A549 (cell line): ENCODE measurements around the gene FUT8. TPM values are rescaled to one million over a fixed set of nuclear protein-coding genes. Genes with fewer than 3 reads are reported as not detected.

Experiments used
- ATAC-seq, 2 experiments: fragments of 200-7000 bp in 1 of 2; fragments of >200 bp in 1 of 2; cut with Nextera tagmentation in 1 of 2; cut with Tn5 transposase in 1 of 2; 3 replicates each; pipeline versions ENCODE4 v1.8.0 to v1.9.1; 2018 to 2020; ENCODE audit warnings: mild to moderate bottlenecking in 1 of 2, moderate library complexity in 1 of 2
- CTCF ChIA-PET: fragments of 300-600 bp; sonication (Branson Sonifier 250); formaldehyde crosslinking; extraction: SDS; loops from one replicate; lab custom pipeline; 2021; ENCODE audit warnings: antibody characterized with exemption, inconsistent platforms; lab: Yijun Ruan, JAX
- POLR2A ChIA-PET: fragments of 350-600 bp; formaldehyde crosslinking; extraction: SDS; loops from one replicate; lab custom pipeline; 2021; ENCODE audit warnings: antibody characterized with exemption, inconsistent platforms; lab: Yijun Ruan, JAX
- DNase-seq, 2 experiments: peaks; one replicate each; pipeline versions ENCODE4 v3.0.0 to v3.0.0-alpha.2; 2011 to 2016; ENCODE audit warnings: low read depth in 1 of 2, low spot score in 1 of 2
- FAIRE-seq: peaks from 2 replicates; lab custom pipeline; 2011; peaks lifted over from hg19 to GRCh38; lab: Jason Lieb, UNC
- H3K27ac ChIP-seq, 2 experiments: fragments of >200 bp; sonication (Bioruptor Twin); formaldehyde crosslinking; 3 replicates each; pipeline ENCODE4 v1.5.1; 2016 to 2017
- H3K4me1 ChIP-seq: fragments of >200 bp; sonication (Bioruptor Twin); formaldehyde crosslinking; 3 replicates; pipeline ENCODE4 v1.6.1; 2016
- H3K4me2 ChIP-seq: fragments of >200 bp; sonication (Bioruptor Twin); formaldehyde crosslinking; 3 replicates; pipeline ENCODE4 v1.6.1; 2016
- H3K4me3 ChIP-seq: fragments of >200 bp; sonication (Bioruptor Twin); formaldehyde crosslinking; 3 replicates; pipeline ENCODE4 v1.5.1; 2016
- H3K9me3 ChIP-seq: fragments of >200 bp; sonication (Bioruptor Twin); formaldehyde crosslinking; 3 replicates; pipeline ENCODE4 v1.6.1; 2016
- BHLHE40 ChIP-seq: IDR thresholded peaks from 2 replicates; pipeline ENCODE4 v1.6.1; 2012; ENCODE audit warnings: low read depth, low read length, inconsistent platforms
- CHD2 ChIP-seq: fragments of 150-350 bp; IDR thresholded peaks from 2 replicates; pipeline ENCODE4 v1.6.1; 2014; ENCODE audit warnings: low read length; ENCODE audit not compliant: partially characterized antibody
- CHD4 ChIP-seq: fragments of 200-600 bp; sonication (generic); IDR thresholded peaks from 2 replicates; pipeline ENCODE4 v1.6.1; 2016; ENCODE audit warnings: antibody characterized with exemption, mild to moderate bottlenecking, borderline replicate concordance
- EHF ChIP-seq: fragments of 250-450 bp; sonication (Bioruptor Pico); IDR thresholded peaks from 2 replicates; pipeline ENCODE4 v1.5.0; 2020; ENCODE audit warnings: mild to moderate bottlenecking
- FOSB ChIP-seq: fragments of 250-450 bp; sonication (Bioruptor Pico); IDR thresholded peaks from 2 replicates; pipeline ENCODE4 v1.5.0; 2020; ENCODE audit warnings: mild to moderate bottlenecking, moderate library complexity
- FOSL2 ChIP-seq, 2 experiments: fragments of 450-650 bp in 1 of 2; fragments of >200 bp in 1 of 2; sonication (Bioruptor Twin) in 1 of 2; formaldehyde crosslinking; IDR thresholded peaks; 2 replicates each; pipeline versions ENCODE4 v1.5.0 to v1.6.1; 2016 to 2020; ENCODE audit warnings: mild to moderate bottlenecking in 1 of 2, moderate library complexity in 1 of 2
- GATA3 ChIP-seq: IDR thresholded peaks from 2 replicates; pipeline ENCODE4 v1.6.1; 2012; ENCODE audit warnings: borderline replicate concordance
- JUNB ChIP-seq: fragments of >200 bp; sonication (Bioruptor Twin); formaldehyde crosslinking; IDR thresholded peaks from 2 replicates; pipeline ENCODE4 v1.6.1; 2016
- KDM1A ChIP-seq: fragments of 200-600 bp; sonication (generic); IDR thresholded peaks from 2 replicates; pipeline ENCODE4 v1.6.1; 2016; ENCODE audit warnings: low read depth, mild to moderate bottlenecking
- KDM5A ChIP-seq: fragments of 200-600 bp; sonication (generic); IDR thresholded peaks from 2 replicates; pipeline ENCODE4 v1.6.1; 2016; ENCODE audit warnings: antibody characterized with exemption, mild to moderate bottlenecking
- MAFK ChIP-seq: fragments of 450-650 bp; IDR thresholded peaks from 2 replicates; pipeline ENCODE4 v1.6.1; 2014; ENCODE audit not compliant: partially characterized antibody
- MAZ ChIP-seq: fragments of 150-350 bp; IDR thresholded peaks from 2 replicates; pipeline ENCODE4 v1.6.1; 2014; ENCODE audit warnings: antibody characterized with exemption, low read depth, low read length, borderline replicate concordance
- NFE2L2 ChIP-seq: fragments of 150-350 bp; conservative IDR thresholded peaks from 2 replicates; pipeline ENCODE4 v1.6.1; 2014; ENCODE audit warnings: low read length
- NPAS2 ChIP-seq: fragments of 250-450 bp; sonication (Bioruptor Pico); IDR thresholded peaks from 2 replicates; pipeline ENCODE4 v1.8.0; 2022; ENCODE audit warnings: mild to moderate bottlenecking, moderate library complexity, borderline replicate concordance
- NR3C1 ChIP-seq: fragments of >200 bp; sonication (Bioruptor Twin); formaldehyde crosslinking; IDR thresholded peaks from 3 replicates; pipeline ENCODE4 v1.6.1; 2017
- RCOR1 ChIP-seq: fragments of 150-350 bp; IDR thresholded peaks from 2 replicates; pipeline ENCODE4 v1.6.1; 2014; ENCODE audit warnings: antibody characterized with exemption, low read length, low read depth
- RFX5 ChIP-seq: fragments of 450-650 bp; IDR thresholded peaks from 2 replicates; pipeline ENCODE4 v1.7.1; 2014; ENCODE audit warnings: antibody characterized with exemption, mild to moderate bottlenecking, moderate library complexity
- TP53 ChIP-seq: fragments of 250-450 bp; sonication (Bioruptor Pico); IDR thresholded peaks from 2 replicates; pipeline ENCODE4 v1.5.0; 2021; ENCODE audit warnings: mild to moderate bottlenecking, moderate library complexity
- ZC3H11A ChIP-seq: fragments of 450-650 bp; IDR thresholded peaks from 2 replicates; pipeline ENCODE4 v1.6.1; 2014; ENCODE audit warnings: antibody characterized with exemption, mild to moderate bottlenecking
- ZFP36 ChIP-seq: fragments of 450-650 bp; IDR thresholded peaks from 2 replicates; pipeline ENCODE4 v1.6.1; 2014; ENCODE audit warnings: borderline replicate concordance; ENCODE audit not compliant: partially characterized antibody
- WGBS: methylation state at CpG from one replicate; pipeline ENCODE4 v1.1.6; 2017; ENCODE audit errors: missing lambda C conversion rate; 5-methylcytosine and 5-hydroxymethylcytosine counted together
- polyA plus RNA-seq, 4 experiments: library from polyadenylated mRNA; depleted of rRNA in 3 of 4; stranded (reverse); fragments of >200 nt; fragmentation: RNase III in 1 of 4; extraction: RNeasy Plus Mini Kit Qiagen cat#74134 plus additional on column Dnase treatment in 1 of 4; gene quantifications; 2 replicates in 3 of 4; 3 replicates in 1 of 4; pipeline ENCODE4 v1.2.3, GENCODE V29; 2011 to 2017
- TF ChIP-seq, protein P1 (sequence below): fragments of >200 bp; sonication (Bioruptor Twin); formaldehyde crosslinking; IDR thresholded peaks from 2 replicates; pipeline ENCODE4 v1.6.1; 2016
- TF ChIP-seq, protein P2 (sequence below): IDR thresholded peaks from 2 replicates; pipeline ENCODE4 v1.6.1; 2012
- TF ChIP-seq, protein P3 (sequence below): fragments of 450-650 bp; IDR thresholded peaks from 2 replicates; pipeline ENCODE4 v1.6.1; 2014; ENCODE audit warnings: antibody characterized with exemption
- TF ChIP-seq, protein P4 (sequence below): fragments of >200 bp; sonication (Bioruptor Twin); formaldehyde crosslinking; IDR thresholded peaks from 3 replicates; pipeline ENCODE4 v1.5.1; 2016
- TF ChIP-seq, protein P5 (sequence below): IDR thresholded peaks from 2 replicates; pipeline ENCODE4 v1.6.1; 2012; ENCODE audit warnings: low read depth, borderline replicate concordance
- TF ChIP-seq, protein P6 (sequence below): fragments of 200-600 bp; sonication (generic); IDR thresholded peaks from 2 replicates; pipeline ENCODE4 v1.6.1; 2016; ENCODE audit warnings: antibody characterized with exemption, mild to moderate bottlenecking, moderate library complexity

Gene FUT8
- polyA plus RNA-seq, 2 of the 4 experiments (the other 2 are of a cell fraction): 20.3 to 22.9 TPM

DNA sequence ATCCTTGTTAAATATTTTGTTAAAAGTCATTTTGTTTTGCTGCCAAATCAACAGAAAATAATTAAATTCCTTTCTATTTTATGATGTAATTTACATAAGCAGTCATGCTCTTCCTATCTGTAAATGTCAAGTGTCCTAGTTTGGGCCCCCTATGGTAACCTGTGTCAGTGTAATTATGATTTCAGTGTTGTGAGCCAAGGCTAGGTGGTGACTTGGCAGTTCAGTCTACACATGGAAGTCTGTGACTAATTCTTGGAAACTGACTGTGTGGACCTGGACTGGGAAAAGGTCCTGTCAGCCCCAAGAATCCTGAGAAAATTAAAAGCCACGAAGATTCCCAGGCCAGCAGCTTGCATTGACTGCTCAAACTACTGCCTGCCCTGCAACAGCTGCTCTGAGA is 371.0 kb downstream of the FUT8 start:
- ATAC-seq (no peak), DNase-seq (no peak), FAIRE-seq (no peak)
- CTCF ChIA-PET: no interaction called here
- no peaks in the 10 kb centered on the region for H3K9me3 ChIP-seq
- no peak overlapping the region for H3K4me2 ChIP-seq
- WGBS: 0% methylated on average over 1 of the region's 1 CpG
- POLR2A ChIA-PET: no interaction called here
- TF ChIP-seq, protein P1, sequence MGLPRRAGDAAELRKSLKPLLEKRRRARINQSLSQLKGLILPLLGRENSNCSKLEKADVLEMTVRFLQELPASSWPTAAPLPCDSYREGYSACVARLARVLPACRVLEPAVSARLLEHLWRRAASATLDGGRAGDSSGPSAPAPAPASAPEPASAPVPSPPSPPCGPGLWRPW: no peak
- no peak for TF ChIP-seq NFE2L2
- TF ChIP-seq, protein P2, sequence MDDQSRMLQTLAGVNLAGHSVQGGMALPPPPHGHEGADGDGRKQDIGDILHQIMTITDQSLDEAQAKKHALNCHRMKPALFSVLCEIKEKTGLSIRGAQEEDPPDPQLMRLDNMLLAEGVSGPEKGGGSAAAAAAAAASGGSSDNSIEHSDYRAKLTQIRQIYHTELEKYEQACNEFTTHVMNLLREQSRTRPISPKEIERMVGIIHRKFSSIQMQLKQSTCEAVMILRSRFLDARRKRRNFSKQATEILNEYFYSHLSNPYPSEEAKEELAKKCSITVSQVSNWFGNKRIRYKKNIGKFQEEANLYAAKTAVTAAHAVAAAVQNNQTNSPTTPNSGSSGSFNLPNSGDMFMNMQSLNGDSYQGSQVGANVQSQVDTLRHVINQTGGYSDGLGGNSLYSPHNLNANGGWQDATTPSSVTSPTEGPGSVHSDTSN: no peak
- no peak for TF ChIP-seq BHLHE40
- no peak for TF ChIP-seq RCOR1
- TF ChIP-seq, protein P3, sequence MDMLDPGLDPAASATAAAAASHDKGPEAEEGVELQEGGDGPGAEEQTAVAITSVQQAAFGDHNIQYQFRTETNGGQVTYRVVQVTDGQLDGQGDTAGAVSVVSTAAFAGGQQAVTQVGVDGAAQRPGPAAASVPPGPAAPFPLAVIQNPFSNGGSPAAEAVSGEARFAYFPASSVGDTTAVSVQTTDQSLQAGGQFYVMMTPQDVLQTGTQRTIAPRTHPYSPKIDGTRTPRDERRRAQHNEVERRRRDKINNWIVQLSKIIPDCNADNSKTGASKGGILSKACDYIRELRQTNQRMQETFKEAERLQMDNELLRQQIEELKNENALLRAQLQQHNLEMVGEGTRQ: no peak
- TF ChIP-seq, protein P4, sequence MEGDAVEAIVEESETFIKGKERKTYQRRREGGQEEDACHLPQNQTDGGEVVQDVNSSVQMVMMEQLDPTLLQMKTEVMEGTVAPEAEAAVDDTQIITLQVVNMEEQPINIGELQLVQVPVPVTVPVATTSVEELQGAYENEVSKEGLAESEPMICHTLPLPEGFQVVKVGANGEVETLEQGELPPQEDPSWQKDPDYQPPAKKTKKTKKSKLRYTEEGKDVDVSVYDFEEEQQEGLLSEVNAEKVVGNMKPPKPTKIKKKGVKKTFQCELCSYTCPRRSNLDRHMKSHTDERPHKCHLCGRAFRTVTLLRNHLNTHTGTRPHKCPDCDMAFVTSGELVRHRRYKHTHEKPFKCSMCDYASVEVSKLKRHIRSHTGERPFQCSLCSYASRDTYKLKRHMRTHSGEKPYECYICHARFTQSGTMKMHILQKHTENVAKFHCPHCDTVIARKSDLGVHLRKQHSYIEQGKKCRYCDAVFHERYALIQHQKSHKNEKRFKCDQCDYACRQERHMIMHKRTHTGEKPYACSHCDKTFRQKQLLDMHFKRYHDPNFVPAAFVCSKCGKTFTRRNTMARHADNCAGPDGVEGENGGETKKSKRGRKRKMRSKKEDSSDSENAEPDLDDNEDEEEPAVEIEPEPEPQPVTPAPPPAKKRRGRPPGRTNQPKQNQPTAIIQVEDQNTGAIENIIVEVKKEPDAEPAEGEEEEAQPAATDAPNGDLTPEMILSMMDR: no peak
- TF ChIP-seq KDM5A: no peak
- TF ChIP-seq MAZ: no peak
- no peak for TF ChIP-seq EHF
- no peak for TF ChIP-seq TP53 (CRISPR knock-in tag)
- TF ChIP-seq NR3C1: no peak
- TF ChIP-seq KDM1A: no peak
- TF ChIP-seq ZFP36: no peak
- no peak overlapping the region for H3K27ac ChIP-seq
- H3K4me1 ChIP-seq: no peaks in the 10 kb centered on the region
- no peak overlapping the region for H3K4me3 ChIP-seq

DNA sequence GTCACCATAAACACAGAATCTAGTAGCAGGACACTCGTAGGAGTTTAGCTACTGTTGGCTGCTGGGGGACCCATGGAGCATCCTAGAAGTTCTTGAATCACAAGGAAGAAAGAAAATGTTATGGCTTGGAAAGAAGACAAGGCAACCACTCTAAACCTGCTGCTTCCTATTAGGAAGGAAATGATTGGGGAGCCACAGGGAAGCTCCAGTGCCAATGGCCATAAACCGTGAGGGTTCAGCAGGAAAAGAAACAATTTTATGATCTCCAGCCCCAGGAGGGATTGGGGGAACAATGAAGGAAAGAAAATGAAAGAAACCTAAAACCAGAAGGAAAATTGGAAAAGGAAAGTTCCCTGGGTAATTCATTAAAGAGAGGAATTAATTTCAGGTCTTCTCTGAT is 372.0 kb downstream of the FUT8 start:
- ATAC-seq (no peak), FAIRE-seq (no peak), DNase-seq (no peak)
- Histone ChIP-seq H3K4me1 (no peaks in the 10 kb centered on the region), H3K4me2 (no peak overlapping the region), H3K27ac (no peak overlapping the region), H3K9me3 (no peaks in the 10 kb centered on the region), H3K4me3 (no peak overlapping the region)
- 8% methylated on average over 2 of the region's 2 CpGs for WGBS
- no peak for TF ChIP-seq CHD4
- TF ChIP-seq, protein P5, sequence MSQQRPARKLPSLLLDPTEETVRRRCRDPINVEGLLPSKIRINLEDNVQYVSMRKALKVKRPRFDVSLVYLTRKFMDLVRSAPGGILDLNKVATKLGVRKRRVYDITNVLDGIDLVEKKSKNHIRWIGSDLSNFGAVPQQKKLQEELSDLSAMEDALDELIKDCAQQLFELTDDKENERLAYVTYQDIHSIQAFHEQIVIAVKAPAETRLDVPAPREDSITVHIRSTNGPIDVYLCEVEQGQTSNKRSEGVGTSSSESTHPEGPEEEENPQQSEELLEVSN: no peak
- TF ChIP-seq ZC3H11A: no peak
- no peak for TF ChIP-seq RFX5
- TF ChIP-seq, protein P1: no peak
- TF ChIP-seq FOSB (CRISPR knock-in tag): no peak
- TF ChIP-seq NPAS2 (CRISPR knock-in tag): no peak
- TF ChIP-seq BHLHE40: no peak
- no peak for TF ChIP-seq JUNB
- TF ChIP-seq, protein P6, sequence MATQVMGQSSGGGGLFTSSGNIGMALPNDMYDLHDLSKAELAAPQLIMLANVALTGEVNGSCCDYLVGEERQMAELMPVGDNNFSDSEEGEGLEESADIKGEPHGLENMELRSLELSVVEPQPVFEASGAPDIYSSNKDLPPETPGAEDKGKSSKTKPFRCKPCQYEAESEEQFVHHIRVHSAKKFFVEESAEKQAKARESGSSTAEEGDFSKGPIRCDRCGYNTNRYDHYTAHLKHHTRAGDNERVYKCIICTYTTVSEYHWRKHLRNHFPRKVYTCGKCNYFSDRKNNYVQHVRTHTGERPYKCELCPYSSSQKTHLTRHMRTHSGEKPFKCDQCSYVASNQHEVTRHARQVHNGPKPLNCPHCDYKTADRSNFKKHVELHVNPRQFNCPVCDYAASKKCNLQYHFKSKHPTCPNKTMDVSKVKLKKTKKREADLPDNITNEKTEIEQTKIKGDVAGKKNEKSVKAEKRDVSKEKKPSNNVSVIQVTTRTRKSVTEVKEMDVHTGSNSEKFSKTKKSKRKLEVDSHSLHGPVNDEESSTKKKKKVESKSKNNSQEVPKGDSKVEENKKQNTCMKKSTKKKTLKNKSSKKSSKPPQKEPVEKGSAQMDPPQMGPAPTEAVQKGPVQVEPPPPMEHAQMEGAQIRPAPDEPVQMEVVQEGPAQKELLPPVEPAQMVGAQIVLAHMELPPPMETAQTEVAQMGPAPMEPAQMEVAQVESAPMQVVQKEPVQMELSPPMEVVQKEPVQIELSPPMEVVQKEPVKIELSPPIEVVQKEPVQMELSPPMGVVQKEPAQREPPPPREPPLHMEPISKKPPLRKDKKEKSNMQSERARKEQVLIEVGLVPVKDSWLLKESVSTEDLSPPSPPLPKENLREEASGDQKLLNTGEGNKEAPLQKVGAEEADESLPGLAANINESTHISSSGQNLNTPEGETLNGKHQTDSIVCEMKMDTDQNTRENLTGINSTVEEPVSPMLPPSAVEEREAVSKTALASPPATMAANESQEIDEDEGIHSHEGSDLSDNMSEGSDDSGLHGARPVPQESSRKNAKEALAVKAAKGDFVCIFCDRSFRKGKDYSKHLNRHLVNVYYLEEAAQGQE: no peak
- TF ChIP-seq CHD2: no peak
- no peak for TF ChIP-seq FOSL2 (IDR thresholded peaks at IDR 0.05)
- no peak for TF ChIP-seq FOSL2 (CRISPR knock-in tag; IDR thresholded peaks at IDR 0.05)
- no peak for TF ChIP-seq EHF
- no peak for TF ChIP-seq MAFK
- no peak for TF ChIP-seq KDM1A
- TF ChIP-seq NR3C1: no peak
- TF ChIP-seq GATA3: no peak
- ChIA-PET POLR2A (no interaction called here), CTCF (interaction anchor here (1.0 kb wide), 1 partner anchor 18 kb away, joined by 3 read pairs; no protein-coding TSS in a partner anchor)
